GM18511 (cell line): ENCODE measurements around the gene TTI1.
"Not testable (repeated sequence)": the region's sequence is repeated elsewhere in the genome, so short reads cannot be mapped to it uniquely, and the experiment has no call there.

ENCODE experiments used
- ATAC-seq: cut with Tn5 transposase; IDR thresholded peaks from one replicate; pipeline ENCODE4 v1.9.1; 2021; ENCODE audit warnings: mild to moderate bottlenecking, moderate library complexity; ENCODE audit not compliant: unreplicated experiment

TTI1 gene

GRCh38 chr20:37970856-37971245, 62.4 kb downstream of the TTI1 start:
- ATAC-seq = no peak

DNA sequence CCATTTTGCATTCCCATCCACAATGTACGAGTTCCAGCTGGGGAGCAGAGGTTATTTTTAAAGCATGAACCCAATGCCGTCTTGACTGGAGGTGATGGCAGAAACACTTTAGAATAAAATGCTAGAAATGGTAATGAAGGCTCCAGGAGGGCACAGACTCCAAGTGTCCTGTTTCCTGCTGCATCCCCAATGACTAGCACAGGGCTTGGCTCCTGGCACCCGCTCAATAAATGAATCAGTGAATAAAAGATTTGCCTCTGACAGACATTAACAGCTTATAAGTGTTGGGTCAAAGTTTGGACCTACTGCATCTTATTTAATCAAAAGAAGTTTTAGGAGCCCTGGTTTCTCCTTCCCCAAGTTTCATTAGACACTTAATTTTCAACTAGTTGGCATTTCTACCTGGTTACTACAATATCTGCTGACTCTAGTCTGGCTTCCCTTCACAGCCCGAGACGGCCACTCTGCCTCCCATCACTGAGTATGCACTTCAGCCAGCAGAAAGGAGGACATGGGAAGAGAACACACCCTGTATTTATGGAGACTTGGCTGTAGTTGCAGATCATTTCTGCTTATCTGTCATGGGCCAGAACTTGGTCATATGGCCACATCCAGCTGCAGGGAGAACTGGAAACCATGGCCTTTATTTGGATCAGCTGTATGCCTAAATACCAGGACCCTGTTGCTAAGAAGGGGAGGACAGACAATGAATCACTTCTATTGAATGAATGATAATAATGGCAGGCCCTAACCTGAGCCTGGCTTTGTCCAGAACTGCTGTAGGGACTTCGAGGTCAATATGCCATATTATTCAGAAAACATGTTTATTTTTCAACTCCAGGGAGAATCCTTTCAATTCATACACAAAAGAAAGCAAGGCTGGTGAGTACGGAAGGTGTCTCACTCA, 63.1 kb downstream of the TTI1 start:
- ATAC-seq = no peak

- ATAC-seq = no peak
These were observed 64.3 kb downstream of the TTI1 start for GRCh38 chr20:37968841-37969401.

- ATAC-seq = not testable (repeated sequence)
These were observed 69.8 kb downstream of the TTI1 start for GRCh38 chr20:37963483-37963882.

DNA sequence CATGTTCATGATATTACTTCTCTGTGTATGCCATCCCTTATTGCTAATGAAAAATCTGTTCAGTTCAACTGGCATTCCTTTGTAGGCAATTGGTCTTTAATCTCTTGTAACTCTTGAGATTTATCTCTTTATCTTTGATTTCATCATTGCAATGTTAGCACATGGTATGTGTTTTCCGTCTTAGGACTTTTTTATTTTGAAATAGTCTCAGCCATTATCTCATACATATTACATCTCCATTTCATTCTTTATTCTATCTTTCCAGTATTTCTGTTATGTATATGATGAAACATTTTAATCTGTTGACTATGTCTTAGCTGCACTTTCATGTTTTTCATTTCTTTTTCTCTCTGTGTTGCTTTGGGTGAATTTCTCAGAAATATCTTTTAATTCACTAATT, 72.2 kb downstream of the TTI1 start:
- ATAC-seq = no peak

DNA sequence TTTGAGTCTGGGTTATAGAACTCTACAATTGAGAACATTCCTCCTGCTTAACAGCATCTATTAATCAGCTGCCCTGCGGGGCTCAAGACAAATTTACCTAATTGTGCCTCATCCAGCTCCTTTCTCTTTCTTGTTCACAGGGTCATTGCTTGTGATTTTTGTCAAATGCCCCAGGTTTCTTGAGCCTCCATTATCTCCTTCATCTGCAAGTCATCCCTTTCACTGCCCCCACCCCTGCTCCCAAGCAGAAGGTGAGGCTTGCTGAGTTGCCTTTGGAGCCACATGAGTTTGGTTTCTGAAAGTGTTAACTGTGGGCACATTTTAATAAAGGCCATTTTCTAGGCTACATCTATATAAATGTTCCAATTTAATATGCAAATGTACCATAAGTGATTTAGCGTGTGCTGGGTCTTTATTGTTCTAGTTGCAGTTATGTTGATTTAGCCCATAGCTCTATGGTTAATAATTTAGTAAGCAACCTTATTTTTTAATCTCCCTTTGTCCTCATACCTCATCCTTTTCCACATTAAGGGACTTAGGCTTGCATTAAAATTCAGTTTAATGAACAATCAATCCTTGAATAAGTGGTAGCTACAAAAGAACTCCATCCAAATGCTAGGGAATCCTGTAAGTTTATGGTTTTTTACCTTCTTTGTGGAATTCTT, 74.3 kb downstream of the TTI1 start:
- no peak for ATAC-seq

- no peak for ATAC-seq
These were observed 77.1 kb downstream of the TTI1 start for GRCh38 chr20:37956107-37956585.

DNA sequence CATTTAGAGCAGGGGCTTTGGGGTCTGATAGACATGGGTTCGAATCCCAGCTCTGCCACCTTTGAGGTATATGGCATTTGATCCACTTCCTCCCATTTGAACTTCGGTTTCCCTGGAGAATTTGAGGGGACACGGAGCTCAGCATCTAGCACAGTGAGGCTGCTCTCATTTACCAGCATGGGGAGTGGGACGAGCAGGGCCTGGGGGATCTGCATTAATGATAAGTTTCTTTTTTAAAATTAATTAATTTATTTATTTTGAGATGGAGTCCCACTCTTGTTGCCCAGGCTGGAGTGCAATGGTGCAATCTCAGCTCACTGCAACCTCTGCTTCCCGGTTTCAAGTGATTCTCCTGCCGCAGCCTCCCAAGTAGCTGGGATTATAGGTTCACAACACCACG, 77.7 kb downstream of the TTI1 start:
- ATAC-seq = no peak

- no peak for ATAC-seq
These were observed 78.6 kb downstream of the TTI1 start for GRCh38 chr20:37954626-37955025.

- no peak for ATAC-seq
These were observed 79.1 kb downstream of the TTI1 start for GRCh38 chr20:37954190-37954589.

DNA sequence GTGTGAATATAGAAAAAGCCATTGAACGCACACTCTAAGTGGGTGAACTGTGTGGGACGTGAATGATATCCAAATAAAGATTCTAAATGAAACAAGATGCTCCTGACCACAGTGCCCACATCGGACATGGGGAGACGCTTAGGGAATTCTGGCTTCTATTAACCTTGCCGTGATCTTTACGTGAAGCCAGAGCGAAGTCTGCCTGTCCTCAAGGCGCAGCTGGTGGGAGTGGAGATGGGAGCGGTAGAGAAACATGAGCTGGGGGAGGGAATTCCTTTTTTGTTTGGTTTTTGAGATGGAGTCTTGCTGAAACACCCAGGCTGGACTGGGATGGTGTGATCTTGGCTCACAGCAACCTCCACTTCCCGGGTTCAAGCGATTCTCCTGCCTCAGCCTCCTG, 84.3 kb downstream of the TTI1 start:
- ATAC-seq = no peak

- ATAC-seq = no peak
These were observed 85.3 kb downstream of the TTI1 start for GRCh38 chr20:37947943-37948342.

GRCh38 chr20:37946946-37947345, 86.3 kb downstream of the TTI1 start:
- no peak for ATAC-seq

DNA sequence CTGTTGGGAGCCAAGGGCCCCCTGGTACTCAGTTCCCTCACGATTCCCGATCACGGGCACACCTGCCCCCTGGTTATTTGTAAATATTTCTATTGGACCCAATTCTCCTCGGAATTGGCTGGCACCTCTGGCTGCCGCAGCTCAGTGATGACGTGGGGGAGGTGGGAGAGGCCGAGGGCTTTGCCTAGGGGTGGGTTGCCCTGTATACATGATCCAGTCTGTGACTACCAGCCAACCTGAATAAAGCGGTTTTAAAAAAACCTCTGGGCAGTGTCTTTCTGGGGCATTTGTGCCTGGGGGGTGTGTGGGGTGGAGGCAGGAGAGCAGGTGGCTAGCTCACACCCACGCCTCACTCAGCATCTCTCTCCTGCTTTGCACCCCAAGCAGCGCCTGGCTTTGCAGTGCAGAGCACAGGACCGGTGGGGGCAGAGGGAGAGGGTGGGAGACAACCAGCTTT, 88.1 kb downstream of the TTI1 start:
- ATAC-seq = no peak

- ATAC-seq = no peak
These were observed 88.7 kb downstream of the TTI1 start for GRCh38 chr20:37944456-37944981.

- ATAC-seq = no peak
These were observed 89.5 kb downstream of the TTI1 start for GRCh38 chr20:37943501-37944455.

DNA sequence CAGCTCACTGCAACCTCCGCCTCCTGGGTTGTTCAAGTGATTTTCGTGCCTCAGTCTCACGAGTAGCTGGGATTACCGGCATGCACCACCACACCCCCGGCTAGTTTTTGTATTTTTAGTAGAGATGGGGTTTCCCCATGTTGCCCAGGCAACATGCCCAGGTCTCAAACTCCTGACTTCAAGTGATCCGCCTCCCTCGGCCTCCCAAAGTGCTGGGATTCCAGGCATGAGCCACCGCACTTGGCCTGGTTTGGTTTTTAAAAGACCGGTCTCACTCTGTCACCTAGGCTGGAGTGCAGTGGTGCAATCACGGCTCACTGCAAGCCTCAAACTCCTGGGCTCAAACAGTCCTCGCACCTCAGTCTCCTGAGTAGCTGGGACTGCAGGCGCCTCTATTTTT, 90.2 kb downstream of the TTI1 start:
- no peak for ATAC-seq

DNA sequence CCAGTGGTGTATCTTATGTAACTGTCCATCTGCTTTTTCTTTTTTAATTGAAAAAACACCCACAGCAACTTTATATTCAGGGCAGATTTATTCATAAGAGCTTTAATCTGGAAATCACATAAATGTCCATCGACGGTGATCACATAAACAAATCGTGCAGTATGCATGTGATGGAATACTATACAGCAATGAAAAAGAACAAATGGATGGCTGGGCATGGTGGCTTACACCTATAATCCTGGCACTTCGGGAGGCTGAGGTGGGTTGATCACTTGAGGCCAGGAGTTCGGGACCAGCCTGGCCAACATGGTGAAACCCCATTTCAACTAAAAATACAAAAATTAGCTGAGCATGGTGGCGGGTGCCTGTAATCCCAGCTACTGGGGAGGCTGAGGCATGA, 91.3 kb downstream of the TTI1 start:
- ATAC-seq = no peak

DNA sequence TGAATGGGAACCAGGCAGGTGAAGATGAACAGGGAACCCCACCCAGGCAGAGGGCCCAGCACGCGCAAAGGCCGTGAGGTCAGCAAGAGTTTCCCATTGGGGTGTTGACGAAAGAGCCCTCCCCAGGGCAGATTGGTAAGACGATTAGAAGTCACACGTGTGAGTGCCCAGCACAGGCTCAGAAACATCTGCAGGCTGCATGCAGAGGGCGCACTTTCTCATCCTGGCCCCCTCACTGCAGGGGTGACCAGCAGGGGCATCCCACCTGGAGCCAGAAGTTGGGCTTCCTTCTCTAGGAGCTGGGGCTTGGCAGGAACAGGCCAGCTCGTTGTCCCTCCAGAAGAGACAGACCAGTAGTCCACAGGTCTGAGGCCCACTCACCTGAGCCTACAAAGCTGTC, 91.9 kb downstream of the TTI1 start:
- no peak for ATAC-seq

- no peak for ATAC-seq
These were observed 92.4 kb downstream of the TTI1 start for GRCh38 chr20:37940858-37941257.
